ENCODE data around the gene TBCK.
A peak's percentile ranks its signal among the peaks of the same experiment; 100 is the strongest.

TBCK gene

DNA sequence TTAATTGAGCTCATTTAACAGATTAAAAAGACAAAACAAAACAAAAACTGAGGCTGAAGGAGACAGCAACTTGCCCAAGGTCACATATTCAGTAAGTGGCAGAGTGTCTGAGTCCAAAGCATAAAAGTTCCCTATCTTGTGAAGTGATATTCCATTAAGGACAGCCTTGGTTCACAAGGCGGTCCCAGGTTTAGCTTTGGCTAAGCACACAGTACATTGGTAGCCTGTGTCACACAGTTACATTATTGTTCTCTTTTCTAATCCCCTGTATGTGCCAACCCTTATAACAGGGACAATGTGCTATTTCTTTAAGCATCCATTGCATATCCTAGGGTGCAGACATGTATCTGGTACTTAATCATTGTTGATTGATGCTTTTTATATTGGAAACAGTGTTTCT, 280.8 kb downstream of the TBCK start:
- Histone ChIP-seq H3K9me3 (replicated peaks; ENCODE audit: low read length) (no peaks in the 10 kb centered on the region), H3K4me1 (ENCODE audit: control insufficient read depth, insufficient read depth, low read length) (peaks cover 17% of the 10 kb centered on the region), H3K27me3 (ENCODE audit: control insufficient read depth, insufficient read depth, low read length) (no peaks in the 10 kb centered on the region), H3K9ac (ENCODE audit: low read depth, low read length) (no peak overlapping the region), H3K4me3 (ENCODE audit: low read length) (no peak overlapping the region), H3K36me3 (ENCODE audit: insufficient read depth, low read length) (no peaks in the 10 kb centered on the region), H3K4me2 (ENCODE audit: low read length) (no peak overlapping the region)

DNA sequence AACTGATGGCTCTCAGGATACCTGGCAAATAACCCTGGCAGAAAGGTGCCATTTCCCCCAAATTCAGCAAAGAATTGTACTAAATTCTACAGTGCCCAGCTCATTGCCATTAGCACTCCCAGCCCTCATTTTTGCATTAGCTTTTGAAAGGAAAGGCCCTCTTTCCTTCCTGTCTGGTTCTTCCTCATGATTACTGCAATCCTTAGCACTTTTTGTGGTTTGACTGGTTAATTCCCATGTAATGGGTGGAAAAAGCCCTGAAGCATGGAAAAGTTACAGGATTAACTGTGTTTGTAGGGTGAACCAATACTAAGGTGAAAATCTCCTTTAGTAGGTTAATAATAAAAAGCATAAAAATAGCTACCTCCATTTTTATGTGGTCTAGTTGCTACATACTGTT, 281.3 kb downstream of the TBCK start:
- no peak overlapping the region for H3K4me2 ChIP-seq (ENCODE audit: low read length)
- no peak overlapping the region for H3K4me3 ChIP-seq (ENCODE audit: low read length)
- H3K4me1 ChIP-seq (ENCODE audit: control insufficient read depth, insufficient read depth, low read length) = peaks cover 17% of the 10 kb centered on the region
- H3K27me3 ChIP-seq (ENCODE audit: control insufficient read depth, insufficient read depth, low read length) = no peaks in the 10 kb centered on the region
- no peak overlapping the region for H3K9ac ChIP-seq (ENCODE audit: low read depth, low read length)
- no peaks in the 10 kb centered on the region for H3K36me3 ChIP-seq (ENCODE audit: insufficient read depth, low read length)
- no peaks in the 10 kb centered on the region for H3K9me3 ChIP-seq (replicated peaks; ENCODE audit: low read length)

DNA sequence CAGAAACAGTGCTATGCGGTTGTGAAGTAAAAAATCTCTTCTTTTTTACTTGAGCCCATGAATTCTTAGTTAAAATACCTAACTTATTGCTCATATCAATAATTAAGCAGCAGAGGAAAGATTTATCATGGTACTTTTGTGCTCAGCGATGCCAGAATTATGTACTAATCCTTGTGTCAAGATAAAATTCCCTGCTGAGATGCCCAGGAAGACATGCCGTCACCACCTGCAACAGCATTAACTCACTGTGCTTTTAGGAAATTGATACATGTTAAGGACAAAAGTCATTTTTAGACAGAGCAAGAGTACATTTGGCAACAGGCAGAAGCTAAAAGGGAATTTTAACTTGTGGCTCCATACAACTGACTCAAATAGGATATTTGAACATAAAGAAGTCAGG, 281.8 kb downstream of the TBCK start:
- Histone ChIP-seq H3K9ac (ENCODE audit: low read depth, low read length) (no peak overlapping the region), H3K36me3 (ENCODE audit: insufficient read depth, low read length) (no peaks in the 10 kb centered on the region), H3K4me2 (ENCODE audit: low read length) (no peak overlapping the region), H3K9me3 (replicated peaks; ENCODE audit: low read length) (no peaks in the 10 kb centered on the region), H3K4me1 (ENCODE audit: control insufficient read depth, insufficient read depth, low read length) (peaks cover 17% of the 10 kb centered on the region), H3K4me3 (ENCODE audit: low read length) (no peak overlapping the region), H3K27me3 (ENCODE audit: control insufficient read depth, insufficient read depth, low read length) (no peaks in the 10 kb centered on the region)

- H3K27me3 ChIP-seq (ENCODE audit: control insufficient read depth, insufficient read depth, low read length) = no peaks in the 10 kb centered on the region
- H3K9me3 ChIP-seq (replicated peaks; ENCODE audit: low read length) = no peaks in the 10 kb centered on the region
- peaks cover 17% of the 10 kb centered on the region for H3K4me1 ChIP-seq (ENCODE audit: control insufficient read depth, insufficient read depth, low read length)
- H3K36me3 ChIP-seq (ENCODE audit: insufficient read depth, low read length) = no peaks in the 10 kb centered on the region
- no peak overlapping the region for H3K4me2 ChIP-seq (ENCODE audit: low read length)
- H3K4me3 ChIP-seq (ENCODE audit: low read length) = no peak overlapping the region
- no peak overlapping the region for H3K9ac ChIP-seq (ENCODE audit: low read depth, low read length)
These were observed 282.5 kb downstream of the TBCK start for GRCh38 chr4:106033469-106033868.

DNA sequence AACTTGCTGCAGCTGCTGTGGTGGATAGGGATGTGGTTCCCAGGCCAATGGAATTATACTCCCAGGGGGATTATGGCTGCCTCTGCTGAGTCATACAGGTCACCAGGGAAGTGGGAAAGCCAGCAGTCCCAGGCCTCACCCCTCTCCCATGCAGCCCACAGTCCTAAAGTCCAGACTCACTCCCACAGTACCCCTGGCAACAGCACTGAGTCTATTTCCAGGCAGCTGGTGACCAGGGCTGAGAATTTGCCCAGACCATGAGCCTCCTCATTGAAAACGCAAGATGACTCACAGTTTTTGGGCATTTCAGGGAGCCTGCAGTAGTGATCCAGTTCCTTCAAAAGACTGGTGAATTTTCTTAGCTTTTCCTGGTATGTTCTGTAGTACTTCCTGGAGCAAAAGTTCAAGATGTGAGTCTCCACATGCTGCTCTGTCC, 283.1 kb downstream of the TBCK start:
- Histone ChIP-seq H3K9me3 (replicated peaks; ENCODE audit: low read length) (no peaks in the 10 kb centered on the region), H3K36me3 (ENCODE audit: insufficient read depth, low read length) (no peaks in the 10 kb centered on the region), H3K27me3 (ENCODE audit: control insufficient read depth, insufficient read depth, low read length) (no peaks in the 10 kb centered on the region), H3K4me3 (ENCODE audit: low read length) (no peak overlapping the region), H3K4me2 (ENCODE audit: low read length) (no peak overlapping the region), H3K4me1 (ENCODE audit: control insufficient read depth, insufficient read depth, low read length) (peaks cover 17% of the 10 kb centered on the region), H3K9ac (ENCODE audit: low read depth, low read length) (no peak overlapping the region)

- Histone ChIP-seq H3K4me2 (ENCODE audit: low read length) (no peak overlapping the region), H3K36me3 (ENCODE audit: insufficient read depth, low read length) (no peaks in the 10 kb centered on the region), H3K9me3 (replicated peaks; ENCODE audit: low read length) (no peaks in the 10 kb centered on the region), H3K27me3 (ENCODE audit: control insufficient read depth, insufficient read depth, low read length) (no peaks in the 10 kb centered on the region), H3K9ac (ENCODE audit: low read depth, low read length) (no peak overlapping the region), H3K4me3 (ENCODE audit: low read length) (no peak overlapping the region), H3K4me1 (ENCODE audit: control insufficient read depth, insufficient read depth, low read length) (peaks cover 10% of the 10 kb centered on the region)
These were observed 293.6 kb downstream of the TBCK start for GRCh38 chr4:106022454-106022853.

DNA sequence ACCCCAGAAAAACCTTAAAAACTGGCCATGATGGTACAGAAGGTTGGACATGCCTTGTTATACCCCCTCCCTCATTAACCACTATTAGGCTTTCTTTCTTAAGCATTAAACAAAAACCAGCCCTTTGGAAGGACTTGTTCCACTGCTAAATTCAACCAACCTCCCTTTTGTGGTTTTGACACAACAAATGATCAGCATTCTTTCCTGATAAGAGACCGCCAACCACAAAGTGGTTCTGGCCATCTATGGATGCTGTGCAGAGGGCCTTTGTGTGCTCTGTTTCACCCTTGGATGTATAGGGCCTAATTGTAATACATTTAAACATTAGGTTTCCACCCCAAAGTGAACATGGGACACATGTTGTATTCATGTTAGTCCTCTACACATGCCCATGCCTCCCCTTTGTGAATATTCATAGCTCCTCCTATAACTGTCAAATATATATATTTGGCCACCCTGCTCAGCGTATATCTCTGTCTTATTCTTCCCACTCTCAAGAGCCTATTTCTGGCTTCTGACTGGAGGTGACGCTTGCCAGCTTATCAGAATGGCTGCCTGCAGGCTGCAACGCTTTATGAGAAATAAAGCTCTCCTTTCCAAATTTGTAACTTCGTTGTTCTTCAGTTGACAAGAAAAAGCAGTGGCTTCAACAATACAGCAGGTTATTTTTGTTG, 294.1 kb downstream of the TBCK start:
- H3K27me3 ChIP-seq (ENCODE audit: control insufficient read depth, insufficient read depth, low read length) = no peaks in the 10 kb centered on the region
- no peak overlapping the region for H3K4me3 ChIP-seq (ENCODE audit: low read length)
- H3K36me3 ChIP-seq (ENCODE audit: insufficient read depth, low read length) = no peaks in the 10 kb centered on the region
- no peak overlapping the region for H3K9ac ChIP-seq (ENCODE audit: low read depth, low read length)
- no peaks in the 10 kb centered on the region for H3K9me3 ChIP-seq (replicated peaks; ENCODE audit: low read length)
- peaks cover 10% of the 10 kb centered on the region for H3K4me1 ChIP-seq (ENCODE audit: control insufficient read depth, insufficient read depth, low read length)
- no peak overlapping the region for H3K4me2 ChIP-seq (ENCODE audit: low read length)

DNA sequence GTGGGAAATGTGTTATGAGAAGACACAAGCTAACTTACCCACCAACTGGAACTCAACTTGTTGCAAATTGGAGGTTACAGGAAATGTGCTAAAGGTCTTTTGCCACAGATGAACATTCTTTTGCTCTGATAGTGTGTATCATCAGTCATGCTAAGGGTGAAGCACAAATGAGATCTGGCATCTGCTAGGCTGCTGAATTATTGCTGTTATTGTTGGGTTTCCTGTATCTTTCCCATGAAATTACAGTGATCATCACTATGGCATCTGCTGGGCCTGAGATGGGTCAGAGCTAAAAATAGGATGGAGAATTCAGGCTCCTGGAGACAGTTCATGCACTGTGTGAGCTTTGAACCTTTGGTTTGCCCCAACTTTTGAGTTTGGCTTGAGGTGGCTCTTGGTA, 296.2 kb downstream of the TBCK start:
- Histone ChIP-seq H3K36me3 (ENCODE audit: insufficient read depth, low read length) (no peaks in the 10 kb centered on the region), H3K4me3 (ENCODE audit: low read length) (no peak overlapping the region), H3K9ac (ENCODE audit: low read depth, low read length) (peak overlapping the region; percentile 21), H3K9me3 (replicated peaks; ENCODE audit: low read length) (no peaks in the 10 kb centered on the region), H3K4me2 (ENCODE audit: low read length) (no peak overlapping the region), H3K27me3 (ENCODE audit: control insufficient read depth, insufficient read depth, low read length) (no peaks in the 10 kb centered on the region), H3K4me1 (ENCODE audit: control insufficient read depth, insufficient read depth, low read length) (peaks cover 10% of the 10 kb centered on the region)

DNA sequence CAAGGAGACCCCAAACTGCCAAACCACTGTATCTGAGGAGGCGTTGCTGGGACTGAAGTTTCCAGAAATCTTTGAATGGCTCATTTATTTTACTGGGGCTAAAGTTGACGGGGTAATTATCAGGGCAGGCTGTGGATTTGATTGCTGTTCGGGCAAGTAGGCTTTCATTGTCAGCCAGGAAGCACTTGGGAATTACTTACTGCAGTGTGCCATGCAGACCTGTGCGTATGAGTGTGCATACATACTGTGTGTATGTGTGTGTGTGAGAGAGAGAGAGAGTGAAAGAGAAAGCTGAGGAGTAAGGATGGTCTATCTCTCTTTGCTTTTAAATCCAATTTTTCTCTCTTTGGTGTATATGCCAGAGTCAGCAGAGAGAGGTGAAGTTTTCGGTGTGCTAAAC, 298.0 kb downstream of the TBCK start:
- Histone ChIP-seq H3K36me3 (ENCODE audit: insufficient read depth, low read length) (no peaks in the 10 kb centered on the region), H3K9ac (ENCODE audit: low read depth, low read length) (no peak overlapping the region), H3K4me1 (ENCODE audit: control insufficient read depth, insufficient read depth, low read length) (peaks cover 10% of the 10 kb centered on the region), H3K4me3 (ENCODE audit: low read length) (no peak overlapping the region), H3K4me2 (ENCODE audit: low read length) (no peak overlapping the region), H3K27me3 (ENCODE audit: control insufficient read depth, insufficient read depth, low read length) (no peaks in the 10 kb centered on the region), H3K9me3 (replicated peaks; ENCODE audit: low read length) (no peaks in the 10 kb centered on the region)

DNA sequence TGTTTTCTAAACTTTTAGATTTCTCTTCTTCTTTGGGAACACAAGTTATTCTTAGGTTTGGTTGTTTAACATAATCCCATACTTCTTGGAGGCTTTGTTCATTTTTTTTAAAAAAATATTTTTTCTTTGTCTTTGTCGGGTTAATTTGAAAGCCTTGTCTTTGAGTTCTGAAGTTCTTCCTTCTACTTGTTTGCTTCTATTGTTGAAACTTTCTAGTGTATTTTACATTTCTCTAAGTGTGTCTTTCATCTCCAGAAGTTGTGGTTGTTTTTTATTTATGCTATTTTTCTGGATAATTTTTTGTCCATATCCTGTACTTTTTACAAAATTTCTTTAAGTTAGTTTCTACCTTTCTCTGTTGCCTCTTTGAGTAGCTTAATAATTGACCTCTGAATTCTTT, 304.6 kb downstream of the TBCK start:
- Histone ChIP-seq H3K9me3 (replicated peaks; ENCODE audit: low read length) (no peaks in the 10 kb centered on the region), H3K4me1 (ENCODE audit: control insufficient read depth, insufficient read depth, low read length) (no peaks in the 10 kb centered on the region), H3K9ac (ENCODE audit: low read depth, low read length) (no peak overlapping the region), H3K4me3 (ENCODE audit: low read length) (no peak overlapping the region), H3K27me3 (ENCODE audit: control insufficient read depth, insufficient read depth, low read length) (no peaks in the 10 kb centered on the region), H3K36me3 (ENCODE audit: insufficient read depth, low read length) (no peaks in the 10 kb centered on the region), H3K4me2 (ENCODE audit: low read length) (no peak overlapping the region)

- Histone ChIP-seq H3K4me2 (ENCODE audit: low read length) (no peak overlapping the region), H3K4me3 (ENCODE audit: low read length) (no peak overlapping the region), H3K4me1 (ENCODE audit: control insufficient read depth, insufficient read depth, low read length) (no peaks in the 10 kb centered on the region), H3K9ac (ENCODE audit: low read depth, low read length) (no peak overlapping the region), H3K36me3 (ENCODE audit: insufficient read depth, low read length) (no peaks in the 10 kb centered on the region), H3K9me3 (replicated peaks; ENCODE audit: low read length) (no peaks in the 10 kb centered on the region), H3K27me3 (ENCODE audit: control insufficient read depth, insufficient read depth, low read length) (no peaks in the 10 kb centered on the region)
These were observed 305.2 kb downstream of the TBCK start for GRCh38 chr4:106010761-106011160.

DNA sequence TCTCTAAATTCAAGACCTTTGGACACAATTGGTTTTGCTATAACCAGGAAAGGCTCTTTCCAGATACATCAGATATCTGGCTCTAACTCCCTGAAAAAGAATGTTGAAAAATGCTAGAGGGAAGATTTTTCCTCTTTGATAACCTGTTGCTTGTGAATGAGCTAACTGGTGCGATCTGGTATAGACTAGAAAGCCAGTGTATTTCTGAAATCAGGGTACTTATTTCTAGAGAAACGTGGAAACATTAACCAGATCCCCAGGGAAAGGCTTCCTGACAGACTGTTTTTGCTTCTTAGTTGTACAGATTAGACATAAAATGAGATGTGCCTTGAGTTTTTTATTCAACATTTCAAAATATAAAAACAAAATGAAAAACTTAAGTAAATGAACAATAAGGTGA, 313.0 kb downstream of the TBCK start:
- no peak overlapping the region for H3K4me2 ChIP-seq (ENCODE audit: low read length)
- H3K4me3 ChIP-seq (ENCODE audit: low read length) = no peak overlapping the region
- H3K36me3 ChIP-seq (ENCODE audit: insufficient read depth, low read length) = no peaks in the 10 kb centered on the region
- no peak overlapping the region for H3K9ac ChIP-seq (ENCODE audit: low read depth, low read length)
- no peaks in the 10 kb centered on the region for H3K4me1 ChIP-seq (ENCODE audit: control insufficient read depth, insufficient read depth, low read length)
- H3K9me3 ChIP-seq (replicated peaks; ENCODE audit: low read length) = no peaks in the 10 kb centered on the region
- H3K27me3 ChIP-seq (ENCODE audit: control insufficient read depth, insufficient read depth, low read length) = no peaks in the 10 kb centered on the region
